ENCODE measurements around the gene MAD2L1. TPM values are rescaled to one million over a fixed set of nuclear protein-coding genes. Genes with fewer than 3 reads are reported as not detected.

The MAD2L1 gene
- polyA plus RNA-seq, 4 donors, result 3.2 to 32.3 (median 18.4) TPM

DNA sequence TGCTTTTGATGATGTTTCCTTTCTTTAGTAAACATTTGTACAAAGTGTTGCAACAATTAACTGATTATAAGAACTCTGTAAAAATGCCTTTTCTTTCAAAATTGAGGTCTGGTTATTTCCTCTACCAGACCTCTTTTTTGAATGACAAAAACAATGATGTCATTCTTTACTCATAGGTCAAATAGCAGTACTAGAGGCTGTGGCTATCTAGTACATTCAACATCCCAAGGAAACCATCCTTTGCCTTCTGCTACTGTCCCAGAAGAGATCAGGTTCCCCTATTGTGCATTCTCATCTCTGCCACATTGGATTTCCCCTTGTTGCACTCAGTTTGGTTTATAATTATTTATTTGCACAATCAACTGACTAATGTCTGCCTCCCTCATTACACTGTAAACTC, 19.1 kb upstream of the MAD2L1 start:
- DNase-seq, result no peak
- Histone ChIP-seq H3K4me1 (ENCODE audit: control insufficient read depth in 3 of 3, insufficient read depth in 2 of 3, low read depth in 1 of 3, low read length in 2 of 3) (no peaks in the 10 kb centered on the region), H3K9me3 (ENCODE audit: control insufficient read depth in 2 of 2, insufficient read depth in 1 of 2, low read depth in 1 of 2, low read length in 1 of 2) (peaks cover 0 to 4% of the 10 kb centered on the region in 2 donors), H3K27ac (ENCODE audit: low read depth in 1 of 3, low read length in 2 of 3) (no peak overlapping the region), H3K36me3 (ENCODE audit: control insufficient read depth in 3 of 3, insufficient read depth in 2 of 3, low read depth in 1 of 3, low read length in 3 of 3) (no peaks in the 10 kb centered on the region), H3K4me3 (ENCODE audit: low read depth in 1 of 3, low read length in 3 of 3) (no peak overlapping the region), H3K27me3 (ENCODE audit: control insufficient read depth in 3 of 3, insufficient read depth in 3 of 3, low read length in 3 of 3) (no peaks in the 10 kb centered on the region)
- FAIRE-seq, result no peak

DNA sequence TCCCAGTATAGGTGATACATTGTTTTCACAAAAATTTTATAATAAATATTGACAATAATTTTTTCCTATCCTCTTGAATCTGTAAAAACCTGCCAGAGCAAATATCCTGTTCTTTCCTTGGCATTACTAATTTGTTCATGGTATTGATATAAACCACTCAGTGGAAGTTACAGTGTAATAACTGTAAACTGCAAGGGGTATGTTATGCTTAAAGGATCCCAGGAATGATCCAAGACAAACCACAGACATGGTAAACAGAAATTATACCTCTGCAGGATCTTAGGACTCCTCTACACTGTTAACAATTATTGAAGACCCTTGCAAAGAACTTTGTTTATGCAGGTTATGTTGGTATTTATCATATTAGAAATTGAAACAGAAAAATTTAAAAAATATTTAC, 17.7 kb upstream of the MAD2L1 start:
- H3K4me1 ChIP-seq (ENCODE audit: control insufficient read depth in 3 of 3, insufficient read depth in 2 of 3, low read depth in 1 of 3, low read length in 2 of 3), result no peaks in the 10 kb centered on the region
- peaks cover 0 to 4% of the 10 kb centered on the region in 2 donors for H3K9me3 ChIP-seq (ENCODE audit: control insufficient read depth in 2 of 2, insufficient read depth in 1 of 2, low read depth in 1 of 2, low read length in 1 of 2)
- H3K4me3 ChIP-seq (ENCODE audit: low read depth in 1 of 3, low read length in 3 of 3), result no peak overlapping the region
- H3K27ac ChIP-seq (ENCODE audit: low read depth in 1 of 3, low read length in 2 of 3), result no peak overlapping the region
- FAIRE-seq (no peak), DNase-seq (no peak)
- H3K36me3 ChIP-seq (ENCODE audit: control insufficient read depth in 3 of 3, insufficient read depth in 2 of 3, low read depth in 1 of 3, low read length in 3 of 3), result no peaks in the 10 kb centered on the region
- H3K27me3 ChIP-seq (ENCODE audit: control insufficient read depth in 3 of 3, insufficient read depth in 3 of 3, low read length in 3 of 3), result no peaks in the 10 kb centered on the region

DNA sequence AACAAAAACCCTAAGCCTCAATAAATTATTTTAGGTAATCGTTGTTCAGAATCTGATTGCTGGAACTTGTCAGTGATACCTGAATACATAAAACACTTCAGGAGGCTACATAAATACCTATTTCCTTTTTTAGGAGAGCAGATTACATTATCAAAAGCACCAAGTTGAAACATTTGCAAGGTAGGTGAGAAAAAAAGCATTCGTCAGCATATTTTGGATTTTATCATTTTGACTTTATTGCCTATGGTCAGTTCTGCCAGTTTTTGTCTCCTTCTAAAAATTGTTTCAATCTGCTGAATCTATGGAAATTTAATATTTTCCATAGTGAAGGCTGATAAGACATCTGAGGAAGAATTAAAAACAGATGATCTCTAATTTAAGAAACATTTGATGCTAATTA, 16.5 kb upstream of the MAD2L1 start:
- Histone ChIP-seq H3K4me1 (ENCODE audit: control insufficient read depth in 3 of 3, insufficient read depth in 2 of 3, low read depth in 1 of 3, low read length in 2 of 3) (no peaks in the 10 kb centered on the region), H3K27ac (ENCODE audit: low read depth in 1 of 3, low read length in 2 of 3) (no peak overlapping the region), H3K4me3 (ENCODE audit: low read depth in 1 of 3, low read length in 3 of 3) (no peak overlapping the region), H3K36me3 (ENCODE audit: control insufficient read depth in 3 of 3, insufficient read depth in 2 of 3, low read depth in 1 of 3, low read length in 3 of 3) (no peaks in the 10 kb centered on the region), H3K9me3 (ENCODE audit: control insufficient read depth in 2 of 2, insufficient read depth in 1 of 2, low read depth in 1 of 2, low read length in 1 of 2) (no peaks in the 10 kb centered on the region), H3K27me3 (ENCODE audit: control insufficient read depth in 3 of 3, insufficient read depth in 3 of 3, low read length in 3 of 3) (no peaks in the 10 kb centered on the region)
- FAIRE-seq (no peak), DNase-seq (no peak)
- 87 to 90% (median 89%) methylated on average over 2 of the region's 2 CpGs for WGBS, 3 donors

DNA sequence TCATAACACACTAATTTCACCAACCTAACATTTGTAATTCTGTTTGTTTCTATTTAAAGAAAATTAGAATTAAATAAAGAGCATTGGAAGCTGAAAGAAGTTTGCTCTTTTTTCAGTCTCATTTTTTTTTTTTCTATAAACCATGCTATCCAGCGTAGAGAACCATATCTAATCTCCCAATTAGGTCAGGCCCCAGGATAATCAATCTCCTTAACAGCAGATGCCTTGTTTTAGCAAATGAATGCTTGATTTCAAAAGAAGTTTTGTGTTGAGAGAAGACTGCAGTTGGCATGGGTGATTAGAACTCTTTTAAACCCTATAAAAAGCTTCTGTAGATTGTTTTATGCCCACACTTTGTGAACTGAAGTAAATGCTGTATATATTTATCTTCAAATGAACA, 15.6 kb upstream of the MAD2L1 start:
- no peaks in the 10 kb centered on the region for H3K9me3 ChIP-seq (ENCODE audit: control insufficient read depth in 2 of 2, insufficient read depth in 1 of 2, low read depth in 1 of 2, low read length in 1 of 2)
- H3K27ac ChIP-seq (ENCODE audit: low read depth in 1 of 3, low read length in 2 of 3), result no peak overlapping the region
- no peaks in the 10 kb centered on the region for H3K4me1 ChIP-seq (ENCODE audit: control insufficient read depth in 3 of 3, insufficient read depth in 2 of 3, low read depth in 1 of 3, low read length in 2 of 3)
- no peak overlapping the region for H3K4me3 ChIP-seq (ENCODE audit: low read depth in 1 of 3, low read length in 3 of 3)
- no peaks in the 10 kb centered on the region for H3K36me3 ChIP-seq (ENCODE audit: control insufficient read depth in 3 of 3, insufficient read depth in 2 of 3, low read depth in 1 of 3, low read length in 3 of 3)
- WGBS, 3 donors, result 9 to 60% (median 26%) methylated on average over 1 of the region's 1 CpG
- H3K27me3 ChIP-seq (ENCODE audit: control insufficient read depth in 3 of 3, insufficient read depth in 3 of 3, low read length in 3 of 3), result no peaks in the 10 kb centered on the region
- DNase-seq, result no peak
- no peak for FAIRE-seq

DNA sequence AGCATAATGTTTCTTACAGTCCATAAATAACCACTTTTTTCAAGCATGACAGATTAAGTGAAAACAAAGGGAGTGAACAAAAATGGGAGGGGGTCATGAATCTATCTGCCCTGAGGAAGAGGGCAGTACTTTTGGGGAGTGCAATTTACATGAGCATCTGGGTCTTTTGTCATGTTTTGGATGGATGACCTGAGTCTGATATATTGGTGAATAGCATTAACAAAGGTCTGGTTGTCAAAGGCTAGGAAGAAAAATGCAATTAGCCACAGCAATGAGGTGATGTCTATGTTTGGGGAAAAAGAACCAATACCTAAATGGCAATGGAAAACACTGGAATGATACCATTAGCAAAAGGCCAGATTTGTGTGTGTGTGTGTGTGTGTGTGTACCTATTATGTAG, 15.1 kb upstream of the MAD2L1 start:
- Histone ChIP-seq H3K27ac (ENCODE audit: low read depth in 1 of 3, low read length in 2 of 3) (no peak overlapping the region), H3K4me3 (ENCODE audit: low read depth in 1 of 3, low read length in 3 of 3) (no peak overlapping the region), H3K27me3 (ENCODE audit: control insufficient read depth in 3 of 3, insufficient read depth in 3 of 3, low read length in 3 of 3) (no peaks in the 10 kb centered on the region), H3K4me1 (ENCODE audit: control insufficient read depth in 3 of 3, insufficient read depth in 2 of 3, low read depth in 1 of 3, low read length in 2 of 3) (no peaks in the 10 kb centered on the region), H3K9me3 (ENCODE audit: control insufficient read depth in 2 of 2, insufficient read depth in 1 of 2, low read depth in 1 of 2, low read length in 1 of 2) (no peaks in the 10 kb centered on the region), H3K36me3 (ENCODE audit: control insufficient read depth in 3 of 3, insufficient read depth in 2 of 3, low read depth in 1 of 3, low read length in 3 of 3) (no peaks in the 10 kb centered on the region)
- DNase-seq (no peak), FAIRE-seq (no peak)

DNA sequence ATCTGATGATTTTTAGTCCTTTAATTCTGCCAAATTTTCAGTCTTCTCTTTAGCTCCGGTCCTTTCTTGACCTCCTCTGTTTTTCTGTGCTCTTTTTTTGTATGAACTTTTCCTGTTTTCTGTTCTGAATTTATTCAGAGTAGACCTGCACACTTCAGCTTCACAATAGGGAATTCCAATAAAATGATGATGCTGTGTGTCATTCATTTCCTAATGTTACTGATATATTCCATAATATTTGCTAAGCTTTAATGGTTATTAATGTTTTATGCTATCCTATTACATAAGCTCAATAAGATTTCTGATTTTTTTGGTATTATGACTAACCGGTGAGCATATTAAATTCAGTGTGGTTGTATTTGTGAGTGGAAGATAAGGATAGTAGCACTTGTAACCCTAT, 13.9 kb upstream of the MAD2L1 start:
- H3K36me3 ChIP-seq (ENCODE audit: control insufficient read depth in 3 of 3, insufficient read depth in 2 of 3, low read depth in 1 of 3, low read length in 3 of 3), result no peaks in the 10 kb centered on the region
- H3K4me1 ChIP-seq (ENCODE audit: control insufficient read depth in 3 of 3, insufficient read depth in 2 of 3, low read depth in 1 of 3, low read length in 2 of 3), result no peaks in the 10 kb centered on the region
- no peak overlapping the region for H3K4me3 ChIP-seq (ENCODE audit: low read depth in 1 of 3, low read length in 3 of 3)
- no peak for DNase-seq
- H3K9me3 ChIP-seq (ENCODE audit: control insufficient read depth in 2 of 2, insufficient read depth in 1 of 2, low read depth in 1 of 2, low read length in 1 of 2), result no peaks in the 10 kb centered on the region
- FAIRE-seq, result no peak
- WGBS, 3 donors, result 83 to 85% (median 85%) methylated on average over 2 of the region's 2 CpGs
- H3K27me3 ChIP-seq (ENCODE audit: control insufficient read depth in 3 of 3, insufficient read depth in 3 of 3, low read length in 3 of 3), result no peaks in the 10 kb centered on the region
- no peak overlapping the region for H3K27ac ChIP-seq (ENCODE audit: low read depth in 1 of 3, low read length in 2 of 3)

DNA sequence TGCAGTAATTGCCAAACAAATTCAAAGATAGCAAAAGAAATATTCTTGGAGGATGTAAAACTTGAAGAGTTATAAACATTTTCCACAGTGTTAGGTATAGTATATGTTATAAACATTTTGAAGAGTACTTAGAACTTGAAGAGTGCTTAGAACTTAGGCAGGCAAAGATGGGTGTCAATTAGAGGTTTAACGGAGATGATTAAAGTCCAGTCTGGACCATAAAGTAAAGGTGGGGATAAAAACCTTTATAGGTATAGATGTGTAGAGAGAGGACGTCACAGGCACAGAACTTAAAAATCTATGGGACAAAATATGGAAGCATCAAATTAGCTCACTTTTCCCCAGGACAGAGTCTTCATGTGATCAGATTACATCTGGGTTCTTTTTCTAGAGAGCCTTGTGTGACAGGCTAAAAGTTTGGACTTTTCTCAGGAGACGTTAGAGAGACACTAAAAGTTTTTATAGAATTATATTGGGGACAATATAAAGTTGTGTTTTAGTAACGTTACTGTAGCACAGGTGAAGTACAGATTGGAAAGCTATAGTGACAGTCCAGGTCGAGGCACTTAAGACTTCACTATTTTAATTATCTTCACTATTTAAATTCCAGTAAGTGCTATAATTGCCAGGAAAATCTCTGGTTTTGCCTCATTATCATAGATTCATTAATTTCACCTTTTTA, 13.3 kb upstream of the MAD2L1 start:
- DNase-seq (no peak), FAIRE-seq (no peak)
- Histone ChIP-seq H3K27me3 (ENCODE audit: control insufficient read depth in 3 of 3, insufficient read depth in 3 of 3, low read length in 3 of 3) (no peaks in the 10 kb centered on the region), H3K4me3 (ENCODE audit: low read depth in 1 of 3, low read length in 3 of 3) (no peak overlapping the region), H3K27ac (ENCODE audit: low read depth in 1 of 3, low read length in 2 of 3) (no peak overlapping the region), H3K4me1 (ENCODE audit: control insufficient read depth in 3 of 3, insufficient read depth in 2 of 3, low read depth in 1 of 3, low read length in 2 of 3) (no peaks in the 10 kb centered on the region), H3K9me3 (ENCODE audit: control insufficient read depth in 2 of 2, insufficient read depth in 1 of 2, low read depth in 1 of 2, low read length in 1 of 2) (no peaks in the 10 kb centered on the region), H3K36me3 (ENCODE audit: control insufficient read depth in 3 of 3, insufficient read depth in 2 of 3, low read depth in 1 of 3, low read length in 3 of 3) (no peaks in the 10 kb centered on the region)
- WGBS, 3 donors, result 33 to 65% (median 52%) methylated on average over 5 of the region's 5 CpGs

DNA sequence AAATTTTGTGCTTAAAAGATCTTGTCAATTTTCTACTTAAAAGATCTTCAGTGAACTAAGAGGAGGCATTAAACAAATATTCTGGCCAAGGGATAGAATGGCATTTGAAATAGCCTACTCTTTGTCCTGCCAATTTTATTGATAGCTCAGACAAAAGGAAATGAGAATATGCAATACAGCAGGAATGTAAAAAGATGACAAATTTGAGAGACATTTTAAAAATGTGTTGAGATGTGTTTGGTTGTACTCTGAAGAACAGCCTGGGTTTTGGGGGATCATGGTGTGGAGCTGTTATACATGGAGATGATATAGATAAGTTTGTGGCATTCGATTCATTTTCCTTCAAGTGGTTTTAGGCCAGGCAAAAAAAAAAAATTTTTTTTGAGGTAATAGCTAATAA, 11.6 kb upstream of the MAD2L1 start:
- FAIRE-seq (no peak), DNase-seq (no peak)
- H3K27me3 ChIP-seq (ENCODE audit: control insufficient read depth in 3 of 3, insufficient read depth in 3 of 3, low read length in 3 of 3), result no peaks in the 10 kb centered on the region
- H3K36me3 ChIP-seq (ENCODE audit: control insufficient read depth in 3 of 3, insufficient read depth in 2 of 3, low read depth in 1 of 3, low read length in 3 of 3), result no peaks in the 10 kb centered on the region
- H3K4me3 ChIP-seq (ENCODE audit: low read depth in 1 of 3, low read length in 3 of 3), result no peak overlapping the region
- H3K4me1 ChIP-seq (ENCODE audit: control insufficient read depth in 3 of 3, insufficient read depth in 2 of 3, low read depth in 1 of 3, low read length in 2 of 3), result no peaks in the 10 kb centered on the region
- WGBS, 3 donors, result 86 to 92% (median 89%) methylated on average over 1 of the region's 1 CpG
- no peak overlapping the region for H3K27ac ChIP-seq (ENCODE audit: low read depth in 1 of 3, low read length in 2 of 3)
- H3K9me3 ChIP-seq (ENCODE audit: control insufficient read depth in 2 of 2, insufficient read depth in 1 of 2, low read depth in 1 of 2, low read length in 1 of 2), result no peaks in the 10 kb centered on the region

DNA sequence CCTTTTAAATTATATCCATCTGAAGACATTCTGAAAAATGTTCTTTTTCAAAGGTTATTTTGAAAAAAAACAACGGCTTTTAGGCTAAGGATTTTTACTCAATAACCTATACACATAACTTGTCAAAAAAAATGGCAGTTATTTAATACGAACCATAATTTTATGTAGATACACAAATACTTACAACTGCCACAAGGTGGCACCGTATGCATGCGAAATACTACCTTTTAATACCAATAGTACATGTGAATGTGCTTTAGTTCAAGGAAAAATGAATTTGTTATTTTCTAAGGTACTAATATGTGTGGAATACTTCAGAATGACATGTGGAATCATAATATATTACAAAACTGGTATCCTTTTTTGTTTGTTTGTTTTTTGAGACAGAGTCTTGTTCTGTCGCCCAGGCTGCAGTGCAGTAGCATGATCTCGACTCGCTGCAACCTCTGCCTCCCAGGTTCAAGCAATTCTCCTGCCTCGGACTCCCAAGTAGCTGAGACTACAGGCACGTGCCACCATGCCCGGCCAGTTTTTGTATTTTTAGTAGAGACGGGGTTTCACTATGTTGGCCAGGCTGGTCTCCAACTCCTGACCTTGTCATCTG, 4.6 kb upstream of the MAD2L1 start:
- 54 to 59% (median 55%) methylated on average over 11 of the region's 11 CpGs for WGBS, 3 donors
- Histone ChIP-seq H3K36me3 (ENCODE audit: control insufficient read depth in 3 of 3, insufficient read depth in 2 of 3, low read depth in 1 of 3, low read length in 3 of 3) (no peaks in the 10 kb centered on the region), H3K4me3 (ENCODE audit: low read depth in 1 of 3, low read length in 3 of 3) (no peak overlapping the region), H3K27me3 (ENCODE audit: control insufficient read depth in 3 of 3, insufficient read depth in 3 of 3, low read length in 3 of 3) (no peaks in the 10 kb centered on the region), H3K9me3 (ENCODE audit: control insufficient read depth in 2 of 2, insufficient read depth in 1 of 2, low read depth in 1 of 2, low read length in 1 of 2) (no peaks in the 10 kb centered on the region), H3K27ac (ENCODE audit: low read depth in 1 of 3, low read length in 2 of 3) (no peak overlapping the region), H3K4me1 (ENCODE audit: control insufficient read depth in 3 of 3, insufficient read depth in 2 of 3, low read depth in 1 of 3, low read length in 2 of 3) (peaks cover 0 to 8% (median 0%) of the 10 kb centered on the region in 3 donors)
- peak; percentile 62 to 68 for DNase-seq
- peak; percentile 92 for FAIRE-seq
